Ascending aorta (tissue), 2 donors: ENCODE measurements around the gene ABI3BP. TPM values are rescaled to one million over a fixed set of nuclear protein-coding genes. Genes with fewer than 3 reads are reported as not detected.

Source experiments
- DNase-seq, 2 donors: peaks; one replicate each; pipeline ENCODE4 v3.0.0-alpha.2; 2019; ENCODE audit warnings: low spot score in 2 of 2
- H3K27ac ChIP-seq, 2 donors: fragments of 200-600 bp; sonication (generic); one replicate each; pipeline ENCODE4 v1.5.1; 2016 to 2017; ENCODE audit warnings: mild to moderate bottlenecking in 1 of 2
- H3K27me3 ChIP-seq: fragments of 200-600 bp; sonication (generic); one replicate; pipeline ENCODE4 v1.5.1; 2017
- H3K36me3 ChIP-seq, 2 donors: fragments of 200-600 bp; sonication (generic); one replicate each; pipeline ENCODE4 v1.5.1; 2016
- H3K4me1 ChIP-seq, 2 donors: fragments of 200-600 bp; sonication (generic); one replicate each; pipeline ENCODE4 v1.5.1; 2016 to 2017; ENCODE audit warnings: mild to moderate bottlenecking in 1 of 2
- H3K4me3 ChIP-seq, 2 donors: fragments of 200-600 bp; sonication (generic); one replicate each; pipeline ENCODE4 v1.5.1; 2016 to 2017; ENCODE audit warnings: mild to moderate bottlenecking in 1 of 2
- H3K9me3 ChIP-seq, 2 donors: fragments of 200-600 bp; sonication (generic); one replicate each; pipeline ENCODE4 v1.5.1; 2016
- CTCF ChIP-seq, 3 experiments: fragments of 200-600 bp in 2 of 3; fragments of 450-650 bp in 1 of 3; sonication (generic) in 2 of 3; IDR thresholded peaks; one replicate each; pipeline ENCODE4 v1.5.1; 2016 to 2019; ENCODE audit warnings: antibody characterized with exemption in 3 of 3, mild to moderate bottlenecking in 1 of 3, moderate library complexity in 1 of 3
- intact Hi-C: fragments of 100-400 bp; cut with DNase I; formaldehyde crosslinking; loops from one replicate; pipeline ENCODE4 v1.15.1; 2023
- total RNA-seq: library from RNA; depleted of rRNA; stranded (reverse); fragments of >200 nt; gene quantifications from one replicate; pipeline ENCODE4 v1.1.0, GENCODE V29; 2016

The ABI3BP gene
- total RNA-seq, 1 donor from 2014 or later: 54.2 TPM

- Histone ChIP-seq H3K36me3 (no peaks in the 10 kb centered on the region), H3K27ac (no peak overlapping the region), H3K4me1 (peaks cover 0 to 13% of the 10 kb centered on the region in 2 donors), H3K27me3 (no peaks in the 10 kb centered on the region), H3K9me3 (no peaks in the 10 kb centered on the region), H3K4me3 (no peak overlapping the region)
- TF ChIP-seq CTCF (IDR thresholded peaks at IDR 0.05): no peak
- no peak for DNase-seq
- intact Hi-C loops: no loop called here
These were observed 118.0 kb downstream of the ABI3BP start for GRCh38 chr3:100875239-100875638.

GRCh38 chr3:100873611-100874010 is 119.6 kb downstream of the ABI3BP start:
- intact Hi-C loops: no loop called here
- TF ChIP-seq CTCF (IDR thresholded peaks at IDR 0.05): no peak
- H3K4me3 ChIP-seq: no peak overlapping the region

GRCh38 chr3:100871306-100871705 is 121.9 kb downstream of the ABI3BP start:
- no peak for TF ChIP-seq CTCF (IDR thresholded peaks at IDR 0.05)
- H3K36me3 ChIP-seq: no peaks in the 10 kb centered on the region
- intact Hi-C loops: no loop called here

More at GRCh38 chr3:100873611-100874010, 119.6 kb downstream of the ABI3BP start:
- Histone ChIP-seq H3K9me3 (no peaks in the 10 kb centered on the region), H3K27me3 (no peaks in the 10 kb centered on the region), H3K4me1 (peaks cover 3 to 19% of the 10 kb centered on the region in 2 donors), H3K27ac (no peak overlapping the region), H3K36me3 (no peaks in the 10 kb centered on the region)
- no peak for DNase-seq

GRCh38 chr3:100869787-100870186 is 123.4 kb downstream of the ABI3BP start:
- Histone ChIP-seq H3K36me3 (no peaks in the 10 kb centered on the region), H3K27me3 (no peaks in the 10 kb centered on the region), H3K9me3 (no peaks in the 10 kb centered on the region), H3K4me1 (peaks cover 4 to 19% of the 10 kb centered on the region in 2 donors), H3K27ac (no peak overlapping the region), H3K4me3 (no peak overlapping the region)
- intact Hi-C loops: no loop called here
- DNase-seq: no peak
- TF ChIP-seq CTCF (IDR thresholded peaks at IDR 0.05): no peak

More at GRCh38 chr3:100871306-100871705, 121.9 kb downstream of the ABI3BP start:
- H3K27ac ChIP-seq: no peak overlapping the region
- H3K9me3 ChIP-seq: no peaks in the 10 kb centered on the region
- DNase-seq: no peak
- peaks cover 3 to 19% of the 10 kb centered on the region in 2 donors for H3K4me1 ChIP-seq
- no peak overlapping the region for H3K4me3 ChIP-seq
- H3K27me3 ChIP-seq: no peaks in the 10 kb centered on the region

- no peaks in the 10 kb centered on the region for H3K9me3 ChIP-seq
- H3K4me1 ChIP-seq: peaks cover 5 to 19% of the 10 kb centered on the region in 2 donors
- H3K4me3 ChIP-seq: no peak overlapping the region
- no peak for TF ChIP-seq CTCF (IDR thresholded peaks at IDR 0.05)
- H3K27me3 ChIP-seq: no peaks in the 10 kb centered on the region
- no peak overlapping the region for H3K27ac ChIP-seq
- H3K36me3 ChIP-seq: no peaks in the 10 kb centered on the region
- intact Hi-C loops: no loop called here
- DNase-seq: no peak
These were observed 124.3 kb downstream of the ABI3BP start for GRCh38 chr3:100868894-100869293.

DNA sequence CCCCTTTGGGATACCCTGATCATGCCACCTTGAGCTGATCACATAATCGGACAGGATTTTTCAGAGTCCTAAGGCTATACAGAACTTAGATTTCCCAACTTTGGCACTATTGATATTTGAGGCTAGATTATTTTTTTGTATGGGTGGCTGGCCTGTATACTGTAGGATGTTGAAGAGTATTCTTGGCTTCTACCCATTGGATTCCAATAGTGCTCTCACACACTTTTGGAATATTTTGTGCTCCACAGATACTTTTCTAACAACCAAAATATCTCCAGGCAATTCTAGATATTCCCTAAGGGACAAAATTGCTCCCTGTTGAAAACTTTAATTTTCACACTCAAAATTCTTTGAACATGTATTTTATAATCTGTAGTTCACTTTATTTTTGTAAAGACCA is 125.1 kb downstream of the ABI3BP start:
- H3K36me3 ChIP-seq: no peaks in the 10 kb centered on the region
- intact Hi-C loops: no loop called here
- TF ChIP-seq CTCF (IDR thresholded peaks at IDR 0.05): no peak
- no peaks in the 10 kb centered on the region for H3K9me3 ChIP-seq
- H3K4me1 ChIP-seq: peaks cover 5 to 21% of the 10 kb centered on the region in 2 donors
- no peaks in the 10 kb centered on the region for H3K27me3 ChIP-seq
- H3K27ac ChIP-seq: no peak overlapping the region
- no peak overlapping the region for H3K4me3 ChIP-seq
- no peak for DNase-seq
